ENCODE measurements around the gene RPTN.

DNA sequence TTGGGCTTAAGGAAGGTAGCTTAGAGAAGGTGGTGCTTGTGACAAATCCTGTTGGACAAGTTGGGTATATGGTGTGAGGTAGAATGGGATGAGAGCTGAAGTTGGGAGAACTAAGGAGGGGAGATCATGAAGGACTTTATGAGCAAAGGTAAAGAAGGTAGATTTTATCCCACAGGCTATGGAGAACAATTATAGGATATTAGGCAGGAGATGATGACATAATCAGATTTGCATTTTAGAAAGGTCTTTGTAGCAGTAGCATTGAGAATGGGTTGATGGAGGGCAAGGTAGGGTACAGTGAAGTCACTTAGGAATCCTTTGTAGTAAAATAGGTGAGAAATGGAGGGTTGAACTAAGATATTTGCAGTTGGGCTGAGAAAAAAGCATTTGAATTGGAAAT is 28.8 kb downstream of the RPTN start:
- TF ChIP-seq, protein P1, sequence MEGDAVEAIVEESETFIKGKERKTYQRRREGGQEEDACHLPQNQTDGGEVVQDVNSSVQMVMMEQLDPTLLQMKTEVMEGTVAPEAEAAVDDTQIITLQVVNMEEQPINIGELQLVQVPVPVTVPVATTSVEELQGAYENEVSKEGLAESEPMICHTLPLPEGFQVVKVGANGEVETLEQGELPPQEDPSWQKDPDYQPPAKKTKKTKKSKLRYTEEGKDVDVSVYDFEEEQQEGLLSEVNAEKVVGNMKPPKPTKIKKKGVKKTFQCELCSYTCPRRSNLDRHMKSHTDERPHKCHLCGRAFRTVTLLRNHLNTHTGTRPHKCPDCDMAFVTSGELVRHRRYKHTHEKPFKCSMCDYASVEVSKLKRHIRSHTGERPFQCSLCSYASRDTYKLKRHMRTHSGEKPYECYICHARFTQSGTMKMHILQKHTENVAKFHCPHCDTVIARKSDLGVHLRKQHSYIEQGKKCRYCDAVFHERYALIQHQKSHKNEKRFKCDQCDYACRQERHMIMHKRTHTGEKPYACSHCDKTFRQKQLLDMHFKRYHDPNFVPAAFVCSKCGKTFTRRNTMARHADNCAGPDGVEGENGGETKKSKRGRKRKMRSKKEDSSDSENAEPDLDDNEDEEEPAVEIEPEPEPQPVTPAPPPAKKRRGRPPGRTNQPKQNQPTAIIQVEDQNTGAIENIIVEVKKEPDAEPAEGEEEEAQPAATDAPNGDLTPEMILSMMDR (conservative IDR thresholded peaks at IDR 0.05) = no peak
- TF ChIP-seq EZH2 (IDR thresholded peaks at IDR 0.05; ENCODE audit: low read depth) = no peak

Data from PC-9 (cell line).